Epithelial cell of proximal tubule (primary cell): ENCODE results near the gene KRT76. TPM values are rescaled to one million over a fixed set of nuclear protein-coding genes. Genes with fewer than 3 reads are reported as not detected.

Experiments
- DNase-seq: peaks from one replicate; pipeline ENCODE4 v3.0.0-alpha.2; 2011; ENCODE audit warnings: low read depth
- H3K4me3 ChIP-seq: 2 replicates; pipeline ENCODE4 v1.5.1; 2011; ENCODE audit warnings: low read depth, mild to moderate bottlenecking, low read length
- total RNA-seq: library from RNA; depleted of rRNA; stranded (reverse); fragments of >200 nt; gene quantifications from 2 replicates; pipeline ENCODE4 v1.2.3, GENCODE V29; 2015
- TF ChIP-seq, protein P1 (sequence below): conservative IDR thresholded peaks from 2 replicates; pipeline ENCODE4 v1.5.1; 2012; ENCODE audit warnings: low read depth, mild to moderate bottlenecking, low read length

Gene KRT76
- total RNA-seq, 1 donor from 2014 or later: not detected

- no peak overlapping the region for H3K4me3 ChIP-seq
- DNase-seq: no peak
- TF ChIP-seq, protein P1, sequence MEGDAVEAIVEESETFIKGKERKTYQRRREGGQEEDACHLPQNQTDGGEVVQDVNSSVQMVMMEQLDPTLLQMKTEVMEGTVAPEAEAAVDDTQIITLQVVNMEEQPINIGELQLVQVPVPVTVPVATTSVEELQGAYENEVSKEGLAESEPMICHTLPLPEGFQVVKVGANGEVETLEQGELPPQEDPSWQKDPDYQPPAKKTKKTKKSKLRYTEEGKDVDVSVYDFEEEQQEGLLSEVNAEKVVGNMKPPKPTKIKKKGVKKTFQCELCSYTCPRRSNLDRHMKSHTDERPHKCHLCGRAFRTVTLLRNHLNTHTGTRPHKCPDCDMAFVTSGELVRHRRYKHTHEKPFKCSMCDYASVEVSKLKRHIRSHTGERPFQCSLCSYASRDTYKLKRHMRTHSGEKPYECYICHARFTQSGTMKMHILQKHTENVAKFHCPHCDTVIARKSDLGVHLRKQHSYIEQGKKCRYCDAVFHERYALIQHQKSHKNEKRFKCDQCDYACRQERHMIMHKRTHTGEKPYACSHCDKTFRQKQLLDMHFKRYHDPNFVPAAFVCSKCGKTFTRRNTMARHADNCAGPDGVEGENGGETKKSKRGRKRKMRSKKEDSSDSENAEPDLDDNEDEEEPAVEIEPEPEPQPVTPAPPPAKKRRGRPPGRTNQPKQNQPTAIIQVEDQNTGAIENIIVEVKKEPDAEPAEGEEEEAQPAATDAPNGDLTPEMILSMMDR: no peak
These were observed 40.0 kb upstream of the KRT76 start for GRCh38 chr12:52817003-52817698.

GRCh38 chr12:52815676-52816588 lies 38.8 kb upstream of the KRT76 start:
- no peak for DNase-seq
- TF ChIP-seq, protein P1: no peak
- H3K4me3 ChIP-seq: no peak overlapping the region

DNA sequence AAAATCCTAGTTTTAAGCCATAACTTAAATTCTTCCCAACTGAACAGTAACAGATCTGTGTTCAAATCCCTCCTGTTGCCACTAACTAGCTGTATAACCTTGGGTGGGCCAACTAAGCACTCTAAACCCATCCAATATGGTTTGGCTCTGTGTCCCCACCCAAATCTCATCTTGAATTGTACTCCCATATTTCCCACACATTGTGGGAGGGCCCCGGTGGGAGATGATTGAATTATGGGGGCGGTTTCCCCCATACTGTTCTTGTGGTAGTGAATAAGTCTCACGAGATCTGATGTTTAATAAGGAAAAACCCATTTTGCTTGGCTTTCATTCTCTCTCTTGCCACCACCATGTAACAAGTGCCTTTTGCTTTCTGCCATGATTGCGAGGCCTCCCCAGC lies 38.0 kb upstream of the KRT76 start:
- TF ChIP-seq, protein P1: no peak
- no peak for DNase-seq
- H3K4me3 ChIP-seq: no peak overlapping the region

DNA sequence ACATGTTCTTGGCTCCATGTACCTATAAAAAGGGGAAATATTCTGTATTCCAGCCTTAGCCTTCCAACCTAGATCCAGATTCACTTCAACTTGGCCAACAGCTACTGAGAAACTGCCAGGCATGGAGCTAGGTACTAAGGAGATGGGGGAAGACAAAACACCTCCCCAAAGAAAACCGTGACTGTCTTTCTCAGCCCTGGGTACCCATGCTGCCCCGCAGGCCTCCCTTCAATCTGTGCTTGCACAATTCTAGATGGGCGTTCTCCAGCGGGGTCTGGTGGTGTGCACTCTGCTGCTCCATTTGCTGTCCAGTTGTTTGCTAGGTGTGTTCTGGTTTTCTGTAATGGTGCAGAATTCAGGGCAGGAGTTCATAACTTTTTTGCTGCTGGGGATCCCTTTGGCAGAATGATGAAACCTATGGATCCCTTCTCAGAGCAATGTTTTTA lies 37.6 kb upstream of the KRT76 start:
- H3K4me3 ChIP-seq: no peak overlapping the region
- no peak for DNase-seq
- TF ChIP-seq, protein P1: no peak

DNA sequence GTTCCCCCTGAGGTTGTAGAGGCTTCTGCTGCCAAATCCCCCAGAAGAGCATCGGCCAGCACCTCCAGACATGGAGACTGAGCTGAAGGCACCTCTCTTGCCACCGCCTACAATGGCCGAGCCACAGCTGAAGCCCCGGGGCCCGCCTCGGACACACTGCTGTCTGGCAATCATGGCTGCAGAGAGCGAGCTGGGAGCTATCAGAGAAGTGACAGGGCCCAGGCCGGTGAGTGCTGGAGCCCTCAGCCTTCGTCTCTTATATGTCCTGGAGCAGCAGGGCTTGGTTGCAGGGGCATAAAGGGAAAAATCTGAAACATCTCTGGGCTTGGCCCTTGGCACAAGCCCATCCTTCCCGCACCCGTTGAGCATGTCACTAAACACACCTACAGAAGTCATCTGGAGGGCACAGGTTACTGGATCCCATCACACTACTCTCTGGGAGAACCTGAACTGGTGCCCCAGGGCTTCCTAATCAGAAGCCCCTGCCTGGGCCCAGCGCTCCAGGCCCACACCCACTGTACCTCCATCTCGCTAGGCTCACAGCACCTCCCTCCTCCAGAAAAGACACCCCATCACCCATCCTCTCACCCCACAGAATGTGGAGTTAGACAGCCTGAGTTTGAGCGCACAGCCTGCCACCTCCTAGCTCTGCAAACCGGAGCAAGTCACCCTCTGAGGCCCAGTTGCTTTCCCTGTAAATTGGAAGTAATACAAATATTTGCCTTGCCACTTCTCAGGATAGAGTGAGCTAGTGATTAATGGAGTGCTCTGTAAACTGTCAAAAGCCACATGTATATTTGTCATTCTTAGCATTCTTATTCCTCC lies 37.0 kb upstream of the KRT76 start, which contains the start of gene KRT4:
TSS of gene KRT4 (minus strand) at position 232 of the 825 bp plus-strand sequence. CDS start at position 174, 58 bp downstream.
- TF ChIP-seq, protein P1: no peak
- no peak for DNase-seq
- H3K4me3 ChIP-seq: no peak within 1 kb of the TSS

GRCh38 chr12:52813203-52813819 lies 36.2 kb upstream of the KRT76 start:
- no peak overlapping the region for H3K4me3 ChIP-seq
- no peak for DNase-seq
- TF ChIP-seq, protein P1: no peak
